HL-60/S4 (cell line): ENCODE data around the gene TRIM2.

Source experiments
- in situ Hi-C: fragments of 300-500 bp; cut with MboI; formaldehyde crosslinking; loops from 2 replicates; pipeline ENCODE4 v1.14.3; 2022; ENCODE audit warnings: low sequenced_read_pairs

TRIM2 gene

GRCh38 chr4:153221783-153222706 is 17.8 kb downstream of the TRIM2 start:
- in situ Hi-C loops: no loop called here

DNA sequence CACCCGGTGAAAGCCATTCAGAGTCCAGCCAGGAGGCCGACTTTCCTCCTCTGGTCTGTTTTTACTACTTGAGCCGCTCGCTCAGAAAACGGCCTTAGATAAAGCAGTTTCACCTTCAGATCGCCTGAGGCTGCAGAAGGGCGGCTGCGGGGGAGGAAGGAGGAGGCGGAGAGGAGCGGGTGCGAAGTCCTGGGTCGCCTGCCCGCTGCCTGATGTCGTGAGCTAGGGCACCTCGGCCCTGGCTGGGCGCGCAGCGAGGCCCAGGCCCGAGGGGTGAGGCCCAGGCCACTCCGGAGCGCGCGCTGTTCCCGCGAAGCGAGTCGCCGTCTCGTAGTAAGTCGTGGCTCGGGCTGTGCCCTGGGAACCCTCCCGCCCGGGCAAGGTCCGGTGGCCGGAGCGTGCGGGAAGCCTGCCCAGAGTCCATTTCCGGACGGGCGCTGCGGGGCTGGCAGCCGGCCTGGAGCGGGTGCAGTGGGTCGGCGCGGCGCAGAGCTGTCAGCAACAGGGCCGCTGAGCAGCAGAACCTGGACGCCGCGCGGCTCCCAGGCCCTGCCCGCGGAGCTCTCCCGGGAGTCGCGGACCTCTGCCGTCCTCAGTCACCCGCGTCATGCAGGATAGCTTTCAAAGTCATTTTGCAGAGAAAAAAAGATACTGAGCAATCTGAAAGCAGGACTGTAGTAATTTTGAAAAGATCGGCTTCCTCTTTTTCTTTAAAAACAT is 18.6 kb downstream of the TRIM2 start:
- in situ Hi-C loops: no loop called here

- in situ Hi-C loops: no loop called here
Measured at GRCh38 chr4:153223427-153223801, 19.2 kb downstream of the TRIM2 start.

DNA sequence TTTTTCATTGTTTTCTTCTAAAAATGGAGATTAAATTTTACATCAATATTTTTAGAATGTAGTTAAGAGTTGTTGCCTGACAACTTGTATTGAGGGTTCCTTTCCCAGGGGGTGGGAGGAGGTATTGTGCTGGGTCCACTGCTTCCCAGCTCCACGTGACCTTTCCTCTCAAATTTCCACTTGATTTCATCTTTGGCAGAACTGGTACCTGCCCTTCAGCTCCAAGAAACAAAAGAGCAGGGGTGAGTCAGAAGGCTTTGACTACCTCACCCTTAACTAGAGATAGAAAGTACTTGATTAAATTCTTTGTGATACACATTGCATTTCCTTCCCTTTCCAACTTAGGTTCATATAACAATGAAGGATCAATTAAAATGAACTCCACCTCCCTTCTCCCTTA is 19.7 kb downstream of the TRIM2 start:
- in situ Hi-C loops: no loop called here

DNA sequence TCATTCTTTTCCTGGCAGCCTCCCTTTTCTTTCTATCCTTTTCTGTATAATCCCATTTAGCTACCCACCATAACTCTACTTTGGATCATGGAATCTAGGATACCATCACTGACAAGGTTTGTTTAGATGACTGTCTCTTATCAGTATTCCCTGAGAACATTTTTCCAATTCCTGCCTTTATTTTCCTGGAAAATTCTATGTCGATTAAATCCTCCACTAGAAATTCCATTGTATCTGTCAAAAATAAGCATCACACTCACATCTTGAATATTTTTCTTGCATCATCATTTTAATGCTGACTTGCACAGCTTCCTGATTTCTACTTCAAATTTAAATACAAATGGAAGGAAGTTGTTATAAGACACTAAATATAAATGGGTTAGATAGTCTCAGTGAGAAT is 20.2 kb downstream of the TRIM2 start:
- in situ Hi-C loops: no loop called here

GRCh38 chr4:153227469-153228075 is 23.3 kb downstream of the TRIM2 start:
- in situ Hi-C loops: no loop called here

DNA sequence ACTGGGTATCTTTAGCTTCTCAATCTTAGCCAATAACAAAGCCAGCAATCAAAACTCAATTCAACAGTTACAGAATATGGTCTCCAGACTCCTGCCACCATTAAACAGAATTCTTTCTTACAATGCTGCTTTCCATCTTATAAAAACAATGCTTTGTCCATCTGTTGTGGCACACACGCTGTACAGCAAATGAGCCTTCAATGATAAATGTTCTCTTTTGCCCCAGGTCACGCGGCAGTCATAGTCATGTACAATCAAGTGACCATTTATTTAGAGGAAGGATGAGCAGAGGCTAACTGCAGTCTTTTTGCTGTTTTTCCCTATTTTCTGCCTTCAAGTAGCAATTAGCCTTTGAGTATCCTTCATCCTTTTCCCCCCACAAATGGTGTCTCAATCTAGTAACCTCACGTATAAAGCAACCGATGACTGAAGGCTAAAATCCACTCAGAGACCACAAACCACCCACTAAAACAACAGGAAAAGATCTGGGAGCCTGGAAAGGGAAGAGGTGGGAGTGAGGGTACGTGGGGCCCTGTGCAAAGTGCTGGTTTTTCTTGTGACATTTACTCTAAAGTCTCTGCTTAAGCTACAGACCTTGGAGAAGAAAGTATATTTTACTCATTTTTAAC is 24.4 kb downstream of the TRIM2 start:
- in situ Hi-C loops: no loop called here

GRCh38 chr4:153229545-153229944 is 25.3 kb downstream of the TRIM2 start:
- in situ Hi-C loops: no loop called here

DNA sequence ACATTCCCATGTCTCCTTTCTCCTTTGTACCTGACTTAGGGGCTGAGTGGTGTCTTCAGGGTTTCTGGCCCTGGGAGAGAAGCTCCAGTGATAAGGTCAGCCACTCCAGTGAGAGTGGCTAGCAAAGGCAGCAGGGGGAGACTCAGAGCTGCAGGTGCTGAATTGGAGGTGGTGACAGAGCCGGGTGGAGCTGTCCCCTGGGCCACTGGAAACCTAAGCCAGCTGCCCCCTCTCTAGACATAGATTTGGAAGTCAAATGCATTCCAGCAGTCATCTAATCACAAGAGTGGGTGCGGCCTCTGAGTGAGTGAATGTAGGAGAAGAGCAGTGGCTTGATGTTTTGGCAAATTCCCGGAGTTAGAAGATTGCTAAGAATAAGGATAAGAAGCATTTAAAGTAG is 28.5 kb downstream of the TRIM2 start:
- in situ Hi-C loops: no loop called here

GRCh38 chr4:153233761-153234371 is 29.6 kb downstream of the TRIM2 start:
- in situ Hi-C loops: no loop called here

DNA sequence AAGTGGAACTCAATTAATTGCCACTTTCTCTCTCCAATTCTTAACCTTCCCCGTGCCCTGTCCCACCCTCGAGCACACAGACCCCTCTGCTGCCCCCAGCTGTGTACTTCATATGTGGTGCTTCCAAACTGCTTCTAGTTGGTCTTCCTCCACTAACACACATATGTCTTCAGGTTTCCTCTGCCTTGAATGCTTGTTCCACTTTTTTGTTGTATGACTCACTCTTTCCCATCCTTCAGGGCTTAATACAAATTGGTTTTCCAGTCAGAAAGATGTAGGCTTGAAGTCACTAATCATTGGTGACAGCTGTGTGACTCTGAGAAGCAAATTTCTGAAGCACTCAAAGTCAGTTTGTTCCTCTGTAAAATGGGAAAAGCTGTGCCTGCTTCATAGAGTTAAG is 30.6 kb downstream of the TRIM2 start:
- in situ Hi-C loops: no loop called here

DNA sequence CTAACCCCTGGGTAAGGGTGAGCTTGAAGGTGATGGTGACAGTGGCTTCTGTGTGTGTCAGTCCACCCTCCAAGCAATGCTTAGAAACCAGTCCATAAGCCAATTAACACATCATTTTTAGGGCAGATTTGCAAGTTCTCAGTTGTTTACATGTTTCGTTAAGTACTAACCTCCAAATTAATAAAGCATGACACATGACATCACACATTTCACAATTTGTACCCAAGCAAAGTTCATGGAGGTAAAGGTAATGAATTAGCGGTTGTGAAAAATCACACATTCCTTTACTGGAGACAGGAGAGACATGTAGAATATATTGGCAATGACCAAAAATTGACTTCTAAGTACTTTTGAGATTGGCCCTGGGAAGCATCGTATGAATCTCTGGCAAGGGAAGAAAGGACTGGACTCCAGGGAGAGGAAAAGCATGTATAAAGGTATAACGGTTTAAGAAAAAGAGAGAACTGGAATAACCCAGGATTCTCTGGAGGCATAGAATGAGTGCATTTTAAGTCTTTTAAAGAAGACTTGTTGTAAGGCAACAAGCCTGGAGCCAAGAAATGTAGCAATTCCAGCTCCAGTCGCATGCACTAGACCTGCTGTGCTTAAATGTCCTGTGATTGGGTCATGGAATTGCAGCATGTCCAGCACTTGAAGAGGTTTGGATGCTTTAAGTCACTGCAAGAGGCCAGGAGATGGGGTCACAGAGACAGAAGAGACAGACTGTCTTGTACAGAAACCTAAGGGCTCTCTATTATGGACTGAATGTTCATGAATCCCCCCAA is 34.1 kb downstream of the TRIM2 start:
- in situ Hi-C loops: no loop called here

- in situ Hi-C loops: no loop called here
Measured at GRCh38 chr4:153239409-153239808, 35.2 kb downstream of the TRIM2 start.

DNA sequence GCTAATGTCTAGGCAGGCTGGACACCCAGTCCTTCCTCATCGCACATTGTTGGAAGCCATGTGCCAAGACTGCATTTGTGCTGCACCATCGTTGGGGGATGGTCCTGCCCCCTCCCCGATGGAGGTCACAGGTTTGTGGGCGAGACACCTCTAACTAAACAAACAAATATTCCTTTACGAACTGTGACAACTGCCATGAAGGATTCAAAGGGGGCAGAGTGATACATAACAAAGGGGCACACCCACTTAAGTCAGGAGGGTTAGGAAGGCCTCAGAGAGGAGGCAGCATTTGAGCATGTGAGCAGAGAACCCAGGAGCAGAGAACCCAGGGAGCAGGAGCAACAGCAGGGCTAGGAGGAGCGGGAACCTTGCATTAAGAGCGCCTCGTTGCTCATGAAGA is 37.1 kb downstream of the TRIM2 start:
- in situ Hi-C loops: no loop called here

- in situ Hi-C loops: no loop called here
Measured at GRCh38 chr4:153241970-153242838, 38.0 kb downstream of the TRIM2 start.

DNA sequence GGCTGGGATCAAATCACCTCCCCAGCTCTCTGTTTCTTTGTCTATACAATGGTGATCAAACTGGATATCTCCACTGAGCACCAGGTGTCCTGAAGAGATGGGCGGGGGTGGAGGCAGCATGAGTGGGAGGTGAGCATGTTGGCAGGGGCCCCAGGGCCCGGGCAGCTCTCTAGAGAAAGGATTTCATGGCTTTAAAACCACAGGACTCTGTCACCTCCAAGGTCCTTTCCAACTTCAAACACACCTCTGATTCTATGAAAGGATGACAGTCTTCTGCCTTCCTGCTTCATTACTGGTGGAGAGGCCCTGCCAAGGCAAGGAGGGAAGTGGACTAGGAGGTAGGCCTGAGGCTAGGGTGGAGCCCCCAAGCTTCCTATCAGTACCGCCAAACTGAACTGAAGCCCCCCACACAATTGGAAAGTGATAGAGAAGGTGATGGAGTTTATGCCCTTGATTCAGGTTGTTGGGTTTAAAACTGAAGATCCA is 38.6 kb downstream of the TRIM2 start:
- in situ Hi-C loops: no loop called here

GRCh38 chr4:153243468-153243867 is 39.2 kb downstream of the TRIM2 start:
- in situ Hi-C loops: no loop called here

- in situ Hi-C loops: no loop called here
Measured at GRCh38 chr4:153244969-153245368, 40.7 kb downstream of the TRIM2 start.

- in situ Hi-C loops: no loop called here
Measured at GRCh38 chr4:153245775-153246174, 41.5 kb downstream of the TRIM2 start.
